CD4-positive, alpha-beta T cell (primary cell): ENCODE data around the gene GPR137. TPM values are rescaled to one million over a fixed set of nuclear protein-coding genes. Genes with fewer than 3 reads are reported as not detected.
A peak's percentile ranks its signal among the peaks of the same experiment; 100 is the strongest.

Experiments used
- ATAC-seq: fragments of 200-7000 bp; cut with Tn5 transposase; one replicate; pipeline ENCODE4 v1.10.0; 2022; ENCODE audit warnings: mild to moderate bottlenecking; ENCODE audit not compliant: poor library complexity
- CTCF ChIA-PET: fragments of 350-600 bp; sonication (Branson Sonifier 250); formaldehyde crosslinking; loops from one replicate; lab custom pipeline; 2021; ENCODE audit warnings: antibody characterized with exemption, inconsistent platforms; lab: Charles Lee
- POLR2A ChIA-PET: fragments of 350-600 bp; sonication (Branson Sonifier 250); formaldehyde crosslinking; loops from one replicate; lab custom pipeline; 2021; ENCODE audit warnings: antibody characterized with exemption, inconsistent platforms; lab: Charles Lee
- DNase-seq, 14 experiments: peaks; one replicate each; pipeline ENCODE4 v3.0.0-alpha.2; 2013 to 2020; ENCODE audit warnings: mixed read lengths in 2 of 14
- H3K27ac ChIP-seq, 2 donors: one replicate each; pipeline versions ENCODE4 v1.5.1 to v1.7.0; 2013; ENCODE audit warnings: low read length in 2 of 2, low read depth in 1 of 2, mild to moderate bottlenecking in 1 of 2
- H3K27me3 ChIP-seq, 2 experiments: 1 replicate in 1 of 2; 2 replicates in 1 of 2; pipeline versions ENCODE4 v1.6.1 to v1.7.0; 2013; ENCODE audit warnings: low read length in 2 of 2, control low read depth in 1 of 2, mild to moderate bottlenecking in 1 of 2, moderate library complexity in 1 of 2; ENCODE audit not compliant: insufficient read depth in 2 of 2, control insufficient read depth in 1 of 2
- H3K36me3 ChIP-seq: one replicate; pipeline ENCODE4 v1.6.1; 2013; ENCODE audit warnings: low read length, control low read depth; ENCODE audit not compliant: insufficient read depth
- H3K4me1 ChIP-seq: one replicate; pipeline ENCODE4 v1.6.1; 2013; ENCODE audit warnings: low read length, control low read depth; ENCODE audit not compliant: insufficient read depth
- H3K4me3 ChIP-seq: one replicate; pipeline ENCODE4 v1.5.1; 2013; ENCODE audit warnings: mild to moderate bottlenecking, low read length, moderate library complexity
- H3K9me3 ChIP-seq, 2 experiments: 1 replicate in 1 of 2; 2 replicates in 1 of 2; pipeline versions ENCODE4 v1.6.1 to v1.7.0; 2013; ENCODE audit warnings: low read length in 2 of 2, mild to moderate bottlenecking in 2 of 2, control low read depth in 1 of 2, moderate library complexity in 1 of 2; ENCODE audit not compliant: control insufficient read depth in 1 of 2, insufficient read depth in 1 of 2
- H3K27ac Mint-ChIP-seq: one replicate; pipeline ENCODE4 v1.8.0; 2020; ENCODE audit warnings: mixed read lengths
- H3K27me3 Mint-ChIP-seq: one replicate; pipeline ENCODE4 v1.8.0; 2021; ENCODE audit warnings: mixed read lengths
- H3K36me3 Mint-ChIP-seq: one replicate; pipeline ENCODE4 v1.8.0; 2021; ENCODE audit warnings: low read depth, mixed read lengths
- H3K4me1 Mint-ChIP-seq: one replicate; pipeline ENCODE4 v1.8.0; 2021; ENCODE audit warnings: low read depth, mixed read lengths
- H3K4me3 Mint-ChIP-seq: one replicate; pipeline ENCODE4 v1.8.0; 2020; ENCODE audit warnings: mild to moderate bottlenecking, mixed read lengths
- H3K9me3 Mint-ChIP-seq: one replicate; pipeline ENCODE4 v1.8.0; 2020; ENCODE audit warnings: mixed read lengths
- intact Hi-C, 2 experiments: fragments of 100-400 bp; cut with DNase I in 1 of 2; cut with micrococcal nuclease in 1 of 2; formaldehyde crosslinking; loops; one replicate each; pipeline versions ENCODE4 v1.15.1 to v1.9.0; 2023 to 2025; cut with DNase I, micrococcal nuclease
- total RNA-seq, 174 experiments: library from RNA in 2 of 174; stranded (reverse) in 2 of 174; gene quantifications; one replicate each; pipeline ENCODE4 v1.2.3 and lab custom pipeline; 2021 to 2026
- TF ChIP-seq, protein P1 (sequence below): fragments of 200-600 bp; IDR thresholded peaks from one replicate; pipeline ENCODE4 v1.8.0; 2022; ENCODE audit warnings: antibody characterized with exemption, mild to moderate bottlenecking

GPR137 gene
- total RNA-seq, 2 experiments from 2014 or later: 13.8 to 16.6 TPM

DNA sequence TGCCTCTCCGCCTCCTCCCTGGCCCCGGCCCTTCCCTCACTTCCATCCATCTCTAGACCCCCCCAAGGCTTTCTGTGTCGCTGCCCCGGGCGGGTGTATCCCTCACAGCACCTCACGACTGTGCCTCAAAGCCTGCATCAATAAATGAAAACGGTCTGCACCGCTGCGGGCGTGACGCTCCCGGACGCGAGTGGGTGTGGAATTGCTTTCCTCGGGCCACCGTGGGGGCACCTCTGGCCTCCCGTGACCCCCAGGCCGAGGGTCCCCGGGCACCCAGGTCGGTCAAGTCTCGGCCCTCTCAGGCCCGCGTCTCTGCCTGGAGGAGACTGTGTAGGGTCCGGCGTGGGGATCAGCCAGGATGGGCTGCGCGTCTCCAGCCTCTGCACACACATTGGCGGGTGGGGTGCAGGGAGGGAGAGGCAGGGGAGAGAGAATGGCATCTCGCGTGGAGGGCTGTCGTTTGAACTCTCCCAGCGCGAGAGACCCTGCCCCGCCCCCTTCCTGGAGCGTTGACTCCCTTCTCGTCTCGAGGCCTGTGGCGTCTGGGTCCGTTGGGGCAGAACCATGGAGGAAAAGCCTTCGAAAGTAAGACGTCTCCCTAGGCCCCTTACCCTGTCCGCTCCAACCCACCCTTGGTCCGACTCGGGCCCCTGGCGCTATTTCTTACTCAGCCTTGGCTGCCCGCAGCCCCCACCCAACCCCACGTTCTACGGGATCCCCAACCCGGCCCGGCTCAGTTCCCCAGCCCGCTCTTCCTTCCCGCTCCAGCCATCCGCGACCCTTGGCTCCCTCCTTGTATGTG is 14.4 kb downstream of the GPR137 start, which contains the start of gene CATSPERZ:
CATSPERZ (plus strand) TSS at position 512 of the 802 bp plus-strand sequence; CDS start at position 565, 53 bp downstream.
- Mint-ChIP-seq H3K36me3 (no peaks in the 10 kb centered on the region), H3K9me3 (no peaks in the 10 kb centered on the region), H3K4me3 (peak within 1 kb of the TSS; percentile 74), H3K4me1 (peaks cover 33% of the 10 kb centered on the region), H3K27ac (peak within 1 kb of the TSS; percentile 27), H3K27me3 (peaks cover 75% of the 10 kb centered on the region)
- Histone ChIP-seq H3K4me3 (peak within 1 kb of the TSS; percentile 36), H3K36me3 (no peaks in the 10 kb centered on the region), H3K9me3 (peaks cover 0 to 20% of the 10 kb centered on the region in 2 experiments), H3K27ac (no peak within 1 kb of the TSS), H3K27me3 (peaks cover 67 to 68% of the 10 kb centered on the region in 2 experiments), H3K4me1 (peaks cover 52% of the 10 kb centered on the region)
- no peak for ATAC-seq
- peak in 4 of 14 experiments; percentile 14 to 62 (median 50) for DNase-seq
- TF ChIP-seq, protein P1, sequence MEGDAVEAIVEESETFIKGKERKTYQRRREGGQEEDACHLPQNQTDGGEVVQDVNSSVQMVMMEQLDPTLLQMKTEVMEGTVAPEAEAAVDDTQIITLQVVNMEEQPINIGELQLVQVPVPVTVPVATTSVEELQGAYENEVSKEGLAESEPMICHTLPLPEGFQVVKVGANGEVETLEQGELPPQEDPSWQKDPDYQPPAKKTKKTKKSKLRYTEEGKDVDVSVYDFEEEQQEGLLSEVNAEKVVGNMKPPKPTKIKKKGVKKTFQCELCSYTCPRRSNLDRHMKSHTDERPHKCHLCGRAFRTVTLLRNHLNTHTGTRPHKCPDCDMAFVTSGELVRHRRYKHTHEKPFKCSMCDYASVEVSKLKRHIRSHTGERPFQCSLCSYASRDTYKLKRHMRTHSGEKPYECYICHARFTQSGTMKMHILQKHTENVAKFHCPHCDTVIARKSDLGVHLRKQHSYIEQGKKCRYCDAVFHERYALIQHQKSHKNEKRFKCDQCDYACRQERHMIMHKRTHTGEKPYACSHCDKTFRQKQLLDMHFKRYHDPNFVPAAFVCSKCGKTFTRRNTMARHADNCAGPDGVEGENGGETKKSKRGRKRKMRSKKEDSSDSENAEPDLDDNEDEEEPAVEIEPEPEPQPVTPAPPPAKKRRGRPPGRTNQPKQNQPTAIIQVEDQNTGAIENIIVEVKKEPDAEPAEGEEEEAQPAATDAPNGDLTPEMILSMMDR: no peak
- intact Hi-C loops: loop anchor here in 1 of 2 experiments (5.0 to 10.0 kb wide), 3 partner anchors 113 to 463 kb away; partner anchors contain the start of genes MARK2 and STIP1
- ChIA-PET CTCF (interaction anchor here (0.7 to 6.0 kb wide), 17 partner anchors 11 to 113 kb away, joined by 3 to 123 read pairs (median 4); partner anchors contain the start of genes BAD, CCDC88B, FERMT3 and GPR137), POLR2A (interaction anchor here (0.8 to 7.6 kb wide), 9 partner anchors 10 to 114 kb away, joined by 3 to 105 read pairs (median 6); partner anchors contain the start of genes BAD, FERMT3, FKBP2 and NUDT22)

DNA sequence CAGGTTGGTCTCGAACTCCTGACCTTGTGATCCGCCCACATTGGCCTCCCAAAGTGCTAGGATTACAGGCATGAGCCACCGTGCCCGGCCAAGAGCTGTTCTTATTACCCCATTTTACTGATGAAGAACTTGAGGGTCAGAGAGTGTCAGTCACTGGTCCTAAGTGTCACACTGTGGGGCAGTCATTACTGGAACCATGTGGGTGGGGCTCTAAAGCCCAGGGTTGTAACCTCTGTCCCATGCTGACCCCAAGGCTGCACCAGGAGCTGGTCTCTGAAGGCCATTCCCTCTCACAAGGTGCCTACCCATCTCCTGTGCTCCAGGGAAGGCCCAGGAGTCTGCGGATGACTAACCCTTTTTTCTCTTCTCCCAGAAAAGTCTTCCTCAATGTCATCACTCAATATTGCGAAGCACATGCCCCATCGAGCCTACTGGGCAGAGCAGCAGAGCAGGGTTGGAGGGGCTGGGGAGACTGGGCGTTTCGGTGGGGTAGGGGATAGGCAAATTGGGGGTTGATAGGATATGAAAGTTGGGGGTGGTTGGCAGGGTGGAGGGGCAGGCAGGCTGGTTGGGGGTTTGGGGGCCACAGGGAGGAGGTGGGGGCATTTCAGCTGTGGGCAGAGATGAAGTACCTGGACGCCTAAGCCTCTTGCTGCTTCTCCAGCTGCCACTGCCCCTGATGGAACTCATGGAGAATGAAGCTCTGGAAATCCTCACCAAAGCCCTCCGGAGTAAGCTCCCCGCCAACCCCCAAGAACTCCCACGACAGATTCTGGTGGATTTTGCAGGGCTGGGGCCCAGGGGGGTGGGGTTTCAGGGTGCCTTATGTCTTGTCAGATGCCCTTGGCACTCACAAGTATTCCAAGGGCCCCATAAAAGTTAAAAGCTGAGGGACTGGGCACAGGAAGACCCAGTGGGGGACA is 17.7 kb downstream of the GPR137 start:
- Mint-ChIP-seq H3K27ac (peak overlapping the region; percentile 96), H3K27me3 (peaks cover 43% of the 10 kb centered on the region), H3K36me3 (peaks cover 7% of the 10 kb centered on the region), H3K4me3 (peak overlapping the region; percentile 98), H3K9me3 (no peaks in the 10 kb centered on the region), H3K4me1 (peaks cover 42% of the 10 kb centered on the region)
- Histone ChIP-seq H3K36me3 (peaks cover 5% of the 10 kb centered on the region), H3K27me3 (peaks cover 35 to 36% of the 10 kb centered on the region in 2 experiments), H3K4me3 (no peak overlapping the region), H3K4me1 (peaks cover 61% of the 10 kb centered on the region), H3K9me3 (peaks cover 0 to 20% of the 10 kb centered on the region in 2 experiments), H3K27ac (peak overlapping the region in 1 of 2 donors; percentile 93)
- TF ChIP-seq, protein P1: no peak
- DNase-seq (peak in 1 of 14 experiments; percentile 47), ATAC-seq (no peak)
- ChIA-PET POLR2A (interaction anchor here (0.6 to 7.6 kb wide), 13 partner anchors 13 to 1576 kb away, joined by 3 to 105 read pairs (median 9); partner anchors contain the start of genes BAD, FERMT3, FKBP2 and GPR137), CTCF (interaction anchor here (0.6 to 6.0 kb wide), 16 partner anchors 14 to 442 kb away, joined by 3 to 123 read pairs (median 8); partner anchors contain the start of genes BAD, FERMT3, GPR137 and NUDT22)
- intact Hi-C loops: loop anchor here (1.0 to 10.0 kb wide), 11 partner anchors 17 to 466 kb away; partner anchors contain the start of genes FKBP2 (in 1 of the 2), GPR137 (in 1 of the 2), MARK2 (in 1 of the 2) and PLCB3 (in 1 of the 2)
